Caco-2 (cell line): ENCODE data around the gene PIGS. TPM values are rescaled to one million over a fixed set of nuclear protein-coding genes. Genes with fewer than 3 reads are reported as not detected.

Experiments used
- BruUV-seq: library from RNA; stranded (reverse); fragments of 400-500 nt; replicated peaks from 2 replicates; lab custom pipeline; 2021; lab: Mats Ljungman, UMichigan
- CTCF ChIA-PET: fragments of 300-600 bp; sonication (Branson Sonifier 250); formaldehyde crosslinking; loops from one replicate; lab custom pipeline; 2022; ENCODE audit warnings: antibody characterized with exemption; lab: Charles Lee
- POLR2A ChIA-PET: fragments of 300-600 bp; sonication (Branson Sonifier 250); formaldehyde crosslinking; loops from one replicate; lab custom pipeline; 2022; ENCODE audit warnings: antibody characterized with exemption; lab: Charles Lee
- DNase-seq, 2 experiments: peaks; one replicate each; pipeline versions ENCODE4 v3.0.0 to v3.0.0-alpha.2; 2020 to 2022
- H3K27me3 ChIP-seq: replicated peaks from 2 replicates; pipeline ENCODE4 v1.6.0; 2011; ENCODE audit warnings: low read length; ENCODE audit not compliant: control insufficient read depth, insufficient read depth
- H3K36me3 ChIP-seq: 2 replicates; pipeline ENCODE4 v1.5.1; 2011; ENCODE audit warnings: low read length; ENCODE audit not compliant: control insufficient read depth, insufficient read depth
- H3K4me1 ChIP-seq: fragments of 250-450 bp; sonication (Bioruptor Pico); 2 replicates; pipeline ENCODE4 v1.5.1; 2020; ENCODE audit warnings: mild to moderate bottlenecking
- H3K4me3 ChIP-seq: 2 replicates; pipeline ENCODE4 v1.5.1; 2011; ENCODE audit warnings: low read depth, mild to moderate bottlenecking, control low read depth, low read length
- H3K9me3 ChIP-seq: fragments of 250-450 bp; sonication (Bioruptor Pico); 2 replicates; pipeline ENCODE4 v1.5.1; 2020; ENCODE audit warnings: mild to moderate bottlenecking, moderate library complexity
- H3K27ac Mint-ChIP-seq: one replicate; pipeline ENCODE4 v1.8.0; 2022; ENCODE audit warnings: mixed read lengths; ENCODE audit not compliant: unreplicated experiment
- H3K27me3 Mint-ChIP-seq: one replicate; pipeline ENCODE4 v1.8.0; 2022; ENCODE audit warnings: mixed read lengths; ENCODE audit not compliant: insufficient read depth, unreplicated experiment
- H3K36me3 Mint-ChIP-seq: one replicate; pipeline ENCODE4 v1.8.0; 2022; ENCODE audit warnings: mild to moderate bottlenecking, mixed read lengths; ENCODE audit not compliant: insufficient read depth, unreplicated experiment
- H3K4me1 Mint-ChIP-seq: one replicate; pipeline ENCODE4 v1.8.0; 2022; ENCODE audit warnings: low read depth, mixed read lengths; ENCODE audit not compliant: unreplicated experiment
- H3K4me3 Mint-ChIP-seq: one replicate; pipeline ENCODE4 v1.8.0; 2022; ENCODE audit warnings: mild to moderate bottlenecking, moderate library complexity, mixed read lengths; ENCODE audit not compliant: unreplicated experiment
- H3K9me3 Mint-ChIP-seq: one replicate; pipeline ENCODE4 v1.8.0; 2022; ENCODE audit warnings: mixed read lengths; ENCODE audit not compliant: unreplicated experiment
- intact Hi-C: fragments of 100-400 bp; cut with micrococcal nuclease; formaldehyde crosslinking; loops from one replicate; pipeline ENCODE4 v1.10.0; 2022; ENCODE audit not compliant: unreplicated experiment
- total RNA-seq: library from RNA; stranded (reverse); gene quantifications from 2 replicates; pipeline ENCODE4 v1.2.3, GENCODE V29; 2022
- TF ChIP-seq, protein P1 (sequence below), 2 experiments: fragments of 200-600 bp in 1 of 2; IDR thresholded peaks; 1 replicate in 1 of 2; 2 replicates in 1 of 2; pipeline versions ENCODE4 v1.5.1 to v1.8.0; 2011 to 2022; ENCODE audit warnings: antibody characterized with exemption in 1 of 2, control low read depth in 1 of 2, inconsistent platforms in 1 of 2, low read depth in 1 of 2, low read length in 1 of 2, mild to moderate bottlenecking in 1 of 2, moderate library complexity in 1 of 2; ENCODE audit not compliant: insufficient read depth in 1 of 2, severe bottlenecking in 1 of 2, unreplicated experiment in 1 of 2

PIGS gene
- total RNA-seq, 1 experiment from 2014 or later, result 99.6 TPM

DNA sequence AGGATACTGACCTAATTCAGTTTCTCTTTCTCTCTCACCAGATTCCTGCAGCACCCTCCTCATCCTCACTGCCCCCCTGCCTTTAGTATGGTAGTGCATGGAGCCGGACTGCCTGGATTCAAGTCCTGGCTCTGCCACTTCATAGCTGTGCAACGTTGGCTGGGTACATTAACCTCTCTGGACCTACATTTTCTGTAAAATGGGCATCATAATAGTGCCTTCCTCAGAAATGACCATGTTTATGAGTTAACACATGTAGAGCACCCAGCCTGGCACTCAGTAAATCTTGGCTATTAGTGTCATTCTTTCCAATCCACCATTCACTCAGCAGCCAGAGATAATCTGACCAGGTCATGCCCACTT lies 26.2 kb downstream of the PIGS start:
- DNase-seq, result no peak
- no TSS peak for BruUV-seq
- Mint-ChIP-seq H3K36me3 (peaks cover 5% of the 10 kb centered on the region), H3K27ac (no peak overlapping the region), H3K4me1 (peaks cover 18% of the 10 kb centered on the region), H3K9me3 (no peaks in the 10 kb centered on the region), H3K4me3 (no peak overlapping the region), H3K27me3 (no peaks in the 10 kb centered on the region)
- Histone ChIP-seq H3K27me3 (no peaks in the 10 kb centered on the region), H3K4me3 (no peak overlapping the region), H3K36me3 (no peaks in the 10 kb centered on the region; the same call in 1 of the 2 replicates), H3K9me3 (no peaks in the 10 kb centered on the region), H3K4me1 (peaks cover 12% of the 10 kb centered on the region; the same call in 1 of the 2 replicates)
- ChIA-PET POLR2A (no interaction called here), CTCF (no interaction called here)
- intact Hi-C loops, result loop anchor here (10.0 kb wide), 2 partner anchors 100 to 180 kb away; partner anchors contain the start of gene SEBOX
- TF ChIP-seq, protein P1, sequence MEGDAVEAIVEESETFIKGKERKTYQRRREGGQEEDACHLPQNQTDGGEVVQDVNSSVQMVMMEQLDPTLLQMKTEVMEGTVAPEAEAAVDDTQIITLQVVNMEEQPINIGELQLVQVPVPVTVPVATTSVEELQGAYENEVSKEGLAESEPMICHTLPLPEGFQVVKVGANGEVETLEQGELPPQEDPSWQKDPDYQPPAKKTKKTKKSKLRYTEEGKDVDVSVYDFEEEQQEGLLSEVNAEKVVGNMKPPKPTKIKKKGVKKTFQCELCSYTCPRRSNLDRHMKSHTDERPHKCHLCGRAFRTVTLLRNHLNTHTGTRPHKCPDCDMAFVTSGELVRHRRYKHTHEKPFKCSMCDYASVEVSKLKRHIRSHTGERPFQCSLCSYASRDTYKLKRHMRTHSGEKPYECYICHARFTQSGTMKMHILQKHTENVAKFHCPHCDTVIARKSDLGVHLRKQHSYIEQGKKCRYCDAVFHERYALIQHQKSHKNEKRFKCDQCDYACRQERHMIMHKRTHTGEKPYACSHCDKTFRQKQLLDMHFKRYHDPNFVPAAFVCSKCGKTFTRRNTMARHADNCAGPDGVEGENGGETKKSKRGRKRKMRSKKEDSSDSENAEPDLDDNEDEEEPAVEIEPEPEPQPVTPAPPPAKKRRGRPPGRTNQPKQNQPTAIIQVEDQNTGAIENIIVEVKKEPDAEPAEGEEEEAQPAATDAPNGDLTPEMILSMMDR (IDR thresholded peaks at IDR 0.05; ENCODE audit: insufficient read depth in 1 of 2, low read depth in 1 of 2, low read length in 1 of 2, severe bottlenecking in 1 of 2, unreplicated experiment in 1 of 2), result no peak

DNA sequence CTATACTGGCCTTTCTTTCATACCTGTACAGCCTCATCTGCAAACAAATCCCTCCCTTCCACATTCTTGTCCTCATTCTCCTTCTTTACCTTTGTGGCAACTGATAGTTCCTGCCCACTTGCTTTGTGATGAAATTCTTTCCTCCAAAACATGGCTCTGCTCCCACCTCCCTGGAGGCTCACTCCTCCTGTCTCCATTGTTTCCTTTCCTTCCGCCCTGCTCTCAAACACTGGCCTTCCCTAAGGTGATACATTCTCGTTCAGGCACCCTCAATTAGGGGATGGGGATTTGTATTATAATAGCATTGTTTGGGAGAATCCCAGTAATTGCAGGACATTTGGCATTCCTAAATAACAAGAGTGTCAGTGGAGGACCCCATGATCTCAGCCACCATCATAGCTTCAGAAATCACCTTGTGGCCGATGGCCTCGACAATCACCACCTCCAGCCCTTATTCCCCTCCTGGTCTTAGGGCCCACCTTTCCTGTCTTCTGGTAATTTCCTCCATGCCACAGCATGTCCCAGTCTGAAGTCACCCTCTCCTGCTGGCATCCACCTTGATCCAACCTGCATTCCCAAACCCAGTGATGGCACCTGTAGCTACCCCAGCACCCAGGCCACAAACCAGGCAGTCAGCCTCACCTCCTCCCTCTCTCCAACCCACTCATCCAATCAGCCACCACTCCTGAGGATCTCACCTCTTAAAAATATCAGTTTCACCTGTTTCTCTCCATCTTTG lies 26.8 kb downstream of the PIGS start:
- Mint-ChIP-seq H3K27ac (no peak overlapping the region), H3K4me1 (peaks cover 18% of the 10 kb centered on the region), H3K4me3 (no peak overlapping the region), H3K9me3 (no peaks in the 10 kb centered on the region), H3K36me3 (peaks cover 5% of the 10 kb centered on the region), H3K27me3 (no peaks in the 10 kb centered on the region)
- BruUV-seq, result no TSS peak
- peaks cover 12% of the 10 kb centered on the region; the same call in 1 of the 2 replicates for H3K4me1 ChIP-seq
- DNase-seq, result no peak
- POLR2A ChIA-PET, result interaction anchor here (0.6 kb wide), 2 partner anchors 48 to 101 kb away, joined by 3 to 4 read pairs; partner anchors contain the start of gene BLTP2
- no peaks in the 10 kb centered on the region for H3K27me3 ChIP-seq
- no peak overlapping the region for H3K4me3 ChIP-seq
- CTCF ChIA-PET, result interaction anchor here (0.6 kb wide), 1 partner anchor 43 kb away, joined by 9 read pairs; no protein-coding TSS in a partner anchor
- H3K36me3 ChIP-seq, result no peaks in the 10 kb centered on the region; the same call in 1 of the 2 replicates
- TF ChIP-seq, protein P1 (IDR thresholded peaks at IDR 0.05; ENCODE audit: insufficient read depth in 1 of 2, low read depth in 1 of 2, low read length in 1 of 2, severe bottlenecking in 1 of 2, unreplicated experiment in 1 of 2), result no peak
- intact Hi-C loops, result loop anchor here (10.0 kb wide), 2 partner anchors 100 to 180 kb away; partner anchors contain the start of gene SEBOX
- H3K9me3 ChIP-seq, result no peaks in the 10 kb centered on the region

DNA sequence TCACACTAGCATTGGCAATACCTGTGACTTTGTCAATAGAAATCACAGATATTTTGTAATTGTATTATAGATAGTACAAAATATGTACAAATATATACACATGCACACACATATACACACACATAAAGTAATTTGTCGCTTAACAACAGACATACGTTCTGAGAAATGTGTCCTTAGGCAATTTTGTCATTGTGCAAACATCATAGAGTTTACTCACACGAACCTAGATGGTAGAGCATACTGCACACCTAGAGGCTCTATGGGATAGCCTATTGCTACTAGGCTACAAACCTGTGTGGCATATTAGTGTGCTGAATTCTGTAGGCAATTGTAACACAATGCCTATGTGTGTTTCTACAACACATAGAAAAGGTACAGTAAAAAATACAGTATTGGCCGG lies 29.9 kb downstream of the PIGS start:
- Mint-ChIP-seq H3K4me3 (no peak overlapping the region), H3K4me1 (peaks cover 13% of the 10 kb centered on the region), H3K9me3 (no peaks in the 10 kb centered on the region), H3K27me3 (no peaks in the 10 kb centered on the region), H3K27ac (no peak overlapping the region), H3K36me3 (no peaks in the 10 kb centered on the region)
- H3K4me1 ChIP-seq, result 0 out of 2 replicates have a peak, but pooled peaks cover 6% of the 10 kb centered on the region
- ChIA-PET CTCF (interaction anchor here (0.7 to 1.8 kb wide), 3 partner anchors 38 to 66 kb away, joined by 3 to 7 read pairs (median 3); no protein-coding TSS in a partner anchor), POLR2A (no interaction called here)
- BruUV-seq, result no TSS peak
- no peaks in the 10 kb centered on the region for H3K27me3 ChIP-seq
- TF ChIP-seq, protein P1 (IDR thresholded peaks at IDR 0.05; ENCODE audit: insufficient read depth in 1 of 2, low read depth in 1 of 2, low read length in 1 of 2, severe bottlenecking in 1 of 2, unreplicated experiment in 1 of 2), result no peak
- intact Hi-C loops, result loop anchor here (10.0 kb wide), 2 partner anchors 97 to 177 kb away; partner anchors contain the start of gene SEBOX
- no peaks in the 10 kb centered on the region for H3K36me3 ChIP-seq
- no peaks in the 10 kb centered on the region for H3K9me3 ChIP-seq
- H3K4me3 ChIP-seq, result no peak overlapping the region
- DNase-seq, result no peak
